Muscle layer of colon (tissue), 2 donors: Measurements from ENCODE around the gene DOCK4.

ENCODE experiments used
- H3K27ac ChIP-seq: one replicate; pipeline ENCODE4 v1.7.0; 2013; ENCODE audit warnings: low read depth, mild to moderate bottlenecking, low read length, moderate library complexity
- H3K27me3 ChIP-seq, 2 donors: one replicate each; pipeline ENCODE4 v1.7.0; 2013; ENCODE audit warnings: low read length in 2 of 2, mild to moderate bottlenecking in 2 of 2; ENCODE audit not compliant: insufficient read depth in 2 of 2, control insufficient read depth in 1 of 2
- H3K36me3 ChIP-seq: one replicate; pipeline ENCODE4 v1.7.0; 2013; ENCODE audit warnings: mild to moderate bottlenecking, low read length; ENCODE audit not compliant: insufficient read depth
- H3K4me1 ChIP-seq: one replicate; pipeline ENCODE4 v1.7.0; 2013; ENCODE audit warnings: mild to moderate bottlenecking, low read length; ENCODE audit not compliant: insufficient read depth
- H3K4me3 ChIP-seq, 2 donors: one replicate each; pipeline ENCODE4 v1.7.0; 2013; ENCODE audit warnings: low read length in 2 of 2, low read depth in 1 of 2, mild to moderate bottlenecking in 1 of 2, moderate library complexity in 1 of 2
- H3K9ac ChIP-seq: one replicate; pipeline ENCODE4 v1.7.0; 2013; ENCODE audit warnings: low read length
- H3K9me3 ChIP-seq: one replicate; pipeline ENCODE4 v1.7.0; 2013; ENCODE audit warnings: mild to moderate bottlenecking, low read length
- donor health status: abdominal sarcoma.
- donor health status: Adenocarcinoma of cecum.

The DOCK4 gene

GRCh38 chr7:111681242-111681641 lies 525.0 kb downstream of the DOCK4 start:
- Histone ChIP-seq H3K27me3 (no peaks in the 10 kb centered on the region), H3K9me3 (no peaks in the 10 kb centered on the region), H3K27ac (no peak overlapping the region), H3K9ac (no peak overlapping the region), H3K4me1 (no peaks in the 10 kb centered on the region), H3K4me3 (no peak overlapping the region), H3K36me3 (no peaks in the 10 kb centered on the region)

GRCh38 chr7:111678986-111679385 lies 527.2 kb downstream of the DOCK4 start:
- Histone ChIP-seq H3K4me3 (no peak overlapping the region), H3K27ac (no peak overlapping the region), H3K9me3 (no peaks in the 10 kb centered on the region), H3K27me3 (no peaks in the 10 kb centered on the region), H3K4me1 (no peaks in the 10 kb centered on the region), H3K36me3 (no peaks in the 10 kb centered on the region), H3K9ac (no peak overlapping the region)

- Histone ChIP-seq H3K27ac (no peak overlapping the region), H3K36me3 (no peaks in the 10 kb centered on the region), H3K9me3 (no peaks in the 10 kb centered on the region), H3K9ac (no peak overlapping the region), H3K4me3 (no peak overlapping the region), H3K4me1 (no peaks in the 10 kb centered on the region), H3K27me3 (no peaks in the 10 kb centered on the region)
Observed at GRCh38 chr7:111678281-111678680, 527.9 kb downstream of the DOCK4 start.

GRCh38 chr7:111677848-111678247 lies 528.4 kb downstream of the DOCK4 start:
- Histone ChIP-seq H3K36me3 (no peaks in the 10 kb centered on the region), H3K27ac (no peak overlapping the region), H3K4me3 (no peak overlapping the region), H3K4me1 (no peaks in the 10 kb centered on the region), H3K9me3 (no peaks in the 10 kb centered on the region), H3K9ac (no peak overlapping the region), H3K27me3 (no peaks in the 10 kb centered on the region)

GRCh38 chr7:111676811-111677210 lies 529.4 kb downstream of the DOCK4 start:
- Histone ChIP-seq H3K9ac (no peak overlapping the region), H3K36me3 (no peaks in the 10 kb centered on the region), H3K4me3 (no peak overlapping the region), H3K9me3 (no peaks in the 10 kb centered on the region), H3K27me3 (no peaks in the 10 kb centered on the region), H3K27ac (no peak overlapping the region), H3K4me1 (no peaks in the 10 kb centered on the region)
